Activated T-cell treated with anti-CD3 and anti-CD28 coated beads for 4 hours (primary cell): ENCODE results near the gene SNX7.

ENCODE experiments used
- DNase-seq: peaks from one replicate; pipeline ENCODE4 v3.0.0-alpha.2; 2020

Gene SNX7

DNA sequence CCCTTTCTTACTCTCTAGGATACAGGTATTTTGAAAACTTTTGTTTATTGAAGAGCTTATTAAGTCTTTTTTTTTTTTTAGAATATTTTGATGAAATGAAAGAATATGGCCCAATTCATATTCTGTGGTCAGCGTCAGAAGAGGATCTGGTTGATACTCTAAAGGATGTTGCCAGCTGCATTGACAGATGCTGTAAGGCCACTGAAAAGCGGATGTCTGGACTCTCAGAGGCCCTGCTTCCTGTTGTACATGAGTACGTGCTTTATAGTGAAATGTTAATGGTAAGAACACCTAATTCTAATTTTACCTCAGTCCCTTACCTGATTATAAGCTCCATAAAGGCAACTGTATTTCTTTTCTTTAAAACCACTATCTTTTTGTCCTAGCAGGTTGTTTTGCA is 37.1 kb downstream of the SNX7 start:
- no peak for DNase-seq

DNA sequence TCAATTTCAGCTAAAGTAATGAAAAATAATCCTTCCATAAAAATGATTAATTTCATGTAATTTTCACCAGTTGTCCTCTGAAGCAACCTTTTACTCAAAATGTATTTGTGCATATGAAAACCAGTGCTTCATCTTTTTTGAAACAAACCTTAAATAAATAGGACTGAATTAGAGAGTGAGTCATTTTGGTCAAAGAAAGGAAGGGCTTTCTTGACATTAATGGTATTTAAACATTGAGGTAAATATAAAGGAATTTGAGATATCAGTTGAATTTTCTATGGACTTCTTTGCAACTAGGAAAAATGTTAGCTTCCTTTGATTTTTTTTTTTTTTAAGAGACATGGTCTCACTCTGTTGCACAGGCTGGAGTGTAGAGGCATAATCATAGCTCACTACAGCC is 38.7 kb downstream of the SNX7 start:
- no peak for DNase-seq

DNA sequence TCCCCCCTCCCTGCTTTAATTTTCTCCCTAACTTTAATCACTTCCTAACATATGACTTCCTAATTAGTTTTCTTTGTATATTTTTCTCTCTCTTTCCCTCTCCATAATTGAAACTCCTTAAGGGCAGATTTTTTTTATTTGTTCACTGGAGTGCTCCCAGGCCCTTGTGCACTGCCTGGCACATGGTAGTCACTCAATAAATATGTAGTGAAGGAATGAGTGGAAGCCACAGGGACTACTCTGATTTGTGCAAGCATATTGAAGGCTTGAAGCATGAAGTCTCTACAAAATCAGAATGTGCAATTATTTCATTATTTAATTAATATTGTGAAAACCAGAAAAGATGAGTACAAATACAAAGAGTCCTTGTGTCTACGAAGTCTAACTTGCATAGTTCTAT is 41.5 kb downstream of the SNX7 start:
- no peak for DNase-seq

DNA sequence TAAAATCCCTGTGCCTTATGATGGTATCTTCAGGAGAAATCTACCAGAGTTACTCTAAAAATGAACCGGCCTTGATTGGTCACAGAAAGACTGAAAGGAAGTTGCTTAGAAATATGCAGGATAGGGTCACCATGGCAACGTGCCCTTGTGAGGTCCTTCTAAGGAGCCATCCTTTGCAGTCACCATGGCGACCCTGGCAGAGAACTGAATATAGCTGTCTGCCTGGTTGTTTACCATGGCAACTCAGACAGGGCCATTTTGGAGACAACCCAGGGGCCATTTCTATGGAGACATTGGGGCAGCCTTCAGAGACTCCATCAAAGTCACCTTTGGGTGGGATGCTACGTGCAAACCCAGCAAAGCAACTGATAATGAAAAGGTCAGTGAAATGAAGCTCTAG is 43.0 kb downstream of the SNX7 start:
- no peak for DNase-seq

DNA sequence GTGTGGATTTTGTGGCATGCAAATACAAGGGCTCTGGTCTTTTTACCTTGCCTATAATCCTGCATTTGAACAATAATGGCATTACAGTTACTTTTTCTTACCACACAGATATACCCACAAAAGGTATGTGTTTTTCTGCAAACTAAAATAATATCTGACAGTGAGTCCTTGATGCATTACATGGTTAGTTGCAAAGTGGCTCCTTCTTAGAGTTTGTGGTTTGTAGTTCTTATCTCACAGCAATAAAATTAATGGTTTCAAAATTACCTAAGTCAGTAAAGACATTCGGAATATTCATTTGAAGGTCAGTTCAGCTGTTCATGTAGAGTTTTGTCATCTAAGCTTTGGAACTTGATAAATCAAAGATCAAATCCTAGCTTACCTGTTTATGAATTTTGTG is 43.5 kb downstream of the SNX7 start:
- DNase-seq, result no peak

DNA sequence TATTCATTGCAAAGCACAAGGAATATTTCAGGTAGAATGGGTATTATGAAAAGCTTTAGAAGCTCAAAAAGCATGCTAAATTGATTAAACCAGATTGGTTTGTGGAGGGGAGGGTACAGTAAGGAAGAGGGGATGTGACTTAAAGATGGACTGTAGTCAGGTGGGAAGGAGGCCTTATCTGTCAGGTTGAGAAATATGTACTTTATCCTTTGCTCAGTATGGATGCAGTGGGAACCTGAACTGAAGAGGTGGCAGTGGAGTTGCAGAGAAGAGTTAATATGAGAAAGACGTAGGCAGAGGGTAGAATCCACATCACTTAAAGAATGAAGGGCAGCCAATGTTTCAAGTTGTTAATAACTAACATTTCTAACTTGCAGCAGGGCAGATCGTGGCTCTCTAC is 44.1 kb downstream of the SNX7 start:
- no peak for DNase-seq

DNA sequence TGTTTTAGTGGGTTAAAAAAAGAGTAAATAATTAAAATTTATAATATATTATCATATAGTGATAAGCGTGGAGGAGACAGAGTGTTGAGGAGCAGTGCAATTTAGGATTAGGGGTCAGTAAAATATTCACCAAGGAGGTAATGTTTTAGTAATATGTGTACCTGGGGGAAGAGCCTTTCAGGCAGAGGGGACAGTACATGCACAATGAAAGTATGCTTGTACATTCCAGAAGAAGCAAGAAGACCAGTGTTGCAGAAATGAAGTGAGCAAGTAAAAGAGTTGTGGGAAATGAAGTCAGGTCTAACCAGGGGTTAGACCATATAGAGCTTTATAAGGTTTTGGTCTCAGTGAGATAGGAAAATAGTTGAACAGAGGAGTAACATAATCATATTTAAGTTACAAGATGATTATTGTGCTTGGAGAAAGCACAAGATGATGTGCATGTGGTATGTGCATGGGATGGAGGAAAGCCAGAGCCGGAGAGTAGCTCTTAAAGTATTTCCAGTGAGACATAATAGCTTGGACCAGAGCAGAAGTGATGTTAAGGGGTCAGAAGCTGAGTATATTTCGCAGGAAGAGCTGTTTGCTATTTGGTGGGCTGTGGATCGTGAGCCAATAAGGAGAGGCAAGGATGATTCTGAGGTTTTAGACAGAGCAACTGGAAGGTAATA is 44.8 kb downstream of the SNX7 start:
- no peak for DNase-seq

DNA sequence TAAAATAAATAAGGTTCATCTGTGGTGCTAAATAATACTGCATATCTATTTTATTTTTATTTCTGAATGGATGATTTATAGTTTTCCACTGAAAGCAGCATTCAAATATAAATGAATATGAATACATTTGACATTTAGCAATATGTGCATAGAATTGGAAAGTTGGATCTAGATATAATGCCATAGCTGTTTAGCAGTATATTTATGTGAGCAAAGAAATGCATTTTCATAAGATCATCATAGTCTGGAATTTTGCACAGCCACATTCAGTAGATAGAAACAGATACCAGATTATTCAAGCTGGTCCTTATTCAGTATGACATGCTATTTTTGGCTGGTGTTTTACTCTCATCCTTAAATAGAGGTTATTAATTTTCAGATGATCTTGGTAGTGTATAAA is 46.0 kb downstream of the SNX7 start:
- DNase-seq, result no peak

DNA sequence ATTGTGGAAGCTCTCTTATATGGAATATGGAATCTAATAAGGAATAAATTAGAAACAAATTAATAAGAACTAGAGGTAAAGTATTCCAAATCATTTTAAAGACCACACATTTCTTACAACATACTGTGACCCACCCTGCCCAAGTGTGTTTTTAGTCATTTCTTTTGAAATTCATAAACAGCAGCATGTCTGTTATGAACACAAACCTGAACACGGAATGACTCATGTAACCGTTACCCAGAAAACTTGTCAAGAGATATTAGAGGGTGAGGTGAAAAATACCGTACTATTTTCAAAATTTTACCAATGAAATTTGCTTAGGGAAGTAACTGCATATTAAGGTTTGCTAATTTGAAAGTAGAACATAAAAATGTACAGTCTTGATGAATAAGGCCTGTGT is 48.4 kb downstream of the SNX7 start:
- DNase-seq, result no peak

DNA sequence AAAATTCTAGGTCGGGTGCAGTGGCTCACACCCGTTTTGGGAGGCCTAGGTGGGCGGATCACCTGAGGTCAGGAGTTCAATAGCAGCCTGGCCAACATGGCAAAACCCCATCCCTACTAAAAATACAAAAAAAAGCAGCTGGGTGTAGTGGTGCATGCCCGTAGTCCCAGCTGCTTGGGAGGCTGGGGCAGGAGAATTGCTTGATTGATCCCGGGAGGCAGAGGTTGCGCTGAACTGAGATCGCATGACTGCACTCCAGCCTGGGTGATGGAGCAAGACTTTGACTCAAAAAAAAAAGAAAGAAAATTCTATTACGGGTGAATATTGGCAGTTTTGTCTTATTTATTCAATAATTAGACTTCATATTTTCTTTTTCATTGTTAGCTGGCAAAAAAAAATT is 62.1 kb downstream of the SNX7 start:
- no peak for DNase-seq

DNA sequence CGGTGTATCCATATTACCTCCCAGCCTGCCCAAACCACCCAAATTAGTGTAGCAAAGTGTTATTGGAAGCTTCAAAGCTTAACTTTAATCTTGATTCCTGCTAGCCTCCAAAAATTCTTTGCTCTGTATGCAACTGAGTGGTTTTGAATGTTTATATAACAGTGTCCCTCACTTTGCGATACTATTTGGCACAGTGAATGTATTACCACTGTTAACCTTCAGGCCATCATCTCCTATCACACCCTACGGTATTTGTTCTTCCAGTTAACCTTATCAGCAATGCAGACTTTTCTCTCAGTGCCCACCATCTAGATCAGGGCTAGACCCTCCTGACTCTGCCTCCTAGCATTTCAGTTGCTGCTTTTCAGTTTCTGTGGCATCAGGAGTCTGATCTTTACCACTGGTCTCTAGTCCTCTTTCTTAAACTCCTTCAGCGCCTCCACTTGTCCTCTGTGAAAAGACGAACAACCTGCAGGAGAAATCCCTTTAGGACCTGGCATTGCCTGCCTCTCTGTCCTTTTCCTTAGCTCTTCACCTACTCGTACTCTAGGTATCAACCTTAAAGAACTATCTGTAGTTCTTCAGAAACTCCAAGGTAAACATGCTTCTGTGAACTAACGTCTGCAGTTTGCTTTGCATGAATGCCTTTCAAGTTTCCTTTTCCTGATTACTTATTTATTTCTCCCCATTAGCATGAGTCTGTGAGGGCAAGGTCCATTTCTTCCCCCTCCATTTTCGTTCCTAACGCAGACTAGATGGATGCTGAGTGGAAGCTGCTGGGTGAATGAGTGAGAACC is 71.7 kb downstream of the SNX7 start:
- DNase-seq, result no peak

DNA sequence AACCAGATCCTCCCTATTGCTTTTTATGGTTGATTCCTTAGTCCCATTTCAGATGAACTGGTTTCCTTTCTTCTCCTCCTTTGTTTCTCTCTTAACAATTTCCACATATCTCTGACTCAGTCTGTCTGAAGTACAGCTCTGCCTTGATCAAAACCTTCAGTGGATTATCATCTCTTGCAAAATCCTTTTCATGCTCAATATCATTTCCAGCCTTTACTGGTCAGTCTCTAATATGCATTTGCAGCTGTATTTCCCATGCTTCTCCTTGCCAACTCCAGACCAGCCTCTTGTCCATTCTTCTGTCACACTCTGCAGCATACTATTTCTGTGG is 72.2 kb downstream of the SNX7 start:
- no peak for DNase-seq

DNA sequence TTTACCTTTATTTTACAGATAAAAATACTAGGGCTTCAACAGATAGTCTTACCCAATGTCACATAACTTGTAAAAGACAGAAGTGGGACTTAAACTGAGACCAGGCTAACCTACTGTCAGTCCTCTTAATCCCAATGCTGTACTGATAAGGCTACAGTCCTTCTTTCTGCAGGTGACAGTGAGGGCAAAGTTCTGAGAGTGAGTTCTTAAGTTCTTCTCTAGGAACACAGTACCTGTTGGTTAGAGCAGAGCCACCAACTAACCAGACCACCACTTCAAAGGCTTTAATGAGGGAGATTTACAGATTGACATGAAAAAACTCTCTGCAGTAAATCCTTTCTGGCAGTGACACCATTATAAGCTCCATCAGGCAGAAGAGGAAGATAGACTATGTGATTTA is 74.2 kb downstream of the SNX7 start:
- DNase-seq, result no peak

DNA sequence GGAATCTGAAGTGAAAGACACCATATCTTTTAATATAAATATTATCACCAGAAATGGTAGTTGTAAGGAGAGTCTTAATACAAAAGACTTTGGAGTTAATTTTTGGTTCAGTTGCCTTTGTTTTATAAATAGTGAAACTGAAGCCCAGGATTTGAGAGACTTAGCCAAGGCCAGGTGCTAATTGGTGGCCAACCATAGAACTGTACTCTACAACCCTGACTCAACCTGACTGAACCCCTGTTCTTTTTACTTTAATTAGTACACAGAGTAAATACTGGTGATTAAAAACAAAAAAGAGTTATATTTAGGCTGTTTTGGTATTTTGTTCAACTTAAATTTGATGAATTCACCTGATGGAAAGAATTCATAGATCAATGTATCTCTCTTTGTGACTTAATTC is 76.3 kb downstream of the SNX7 start:
- no peak for DNase-seq

DNA sequence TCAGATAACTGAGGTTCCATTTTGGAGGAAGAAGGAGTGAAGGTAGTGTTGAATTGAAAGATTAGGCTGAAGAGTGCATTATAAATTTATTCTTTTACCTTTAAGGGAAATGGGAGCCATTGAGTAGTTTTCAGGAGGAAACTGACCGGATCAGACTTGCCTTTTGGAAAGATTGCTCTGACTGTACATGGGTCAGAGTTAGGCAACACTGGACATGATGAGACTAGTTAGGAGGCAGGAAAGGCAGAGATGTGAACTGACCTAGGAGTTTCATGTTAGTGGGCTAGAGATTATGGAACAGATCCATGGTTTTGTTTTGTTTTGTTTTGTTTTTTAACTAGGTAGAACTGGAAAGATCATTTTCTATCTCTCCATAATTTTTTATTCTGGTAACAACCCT is 78.2 kb downstream of the SNX7 start:
- no peak for DNase-seq

DNA sequence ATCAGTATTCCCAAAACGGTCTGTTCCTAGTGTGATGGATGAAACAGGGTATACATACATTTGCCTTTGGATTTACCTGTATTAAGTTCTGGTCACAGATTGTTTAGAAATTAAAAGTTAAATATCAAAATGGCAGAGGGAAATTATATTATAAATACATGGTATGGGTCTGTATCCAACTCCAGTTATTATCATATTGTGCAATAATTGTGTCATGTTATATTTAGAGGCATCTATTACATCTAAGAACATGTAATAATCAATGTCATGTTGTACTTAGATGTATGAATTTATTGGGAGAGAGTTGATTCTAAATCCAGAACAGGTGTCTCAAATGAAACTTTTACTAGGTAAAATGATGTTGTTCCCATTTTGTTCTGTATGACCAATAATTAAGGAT is 79.6 kb downstream of the SNX7 start:
- no peak for DNase-seq

DNA sequence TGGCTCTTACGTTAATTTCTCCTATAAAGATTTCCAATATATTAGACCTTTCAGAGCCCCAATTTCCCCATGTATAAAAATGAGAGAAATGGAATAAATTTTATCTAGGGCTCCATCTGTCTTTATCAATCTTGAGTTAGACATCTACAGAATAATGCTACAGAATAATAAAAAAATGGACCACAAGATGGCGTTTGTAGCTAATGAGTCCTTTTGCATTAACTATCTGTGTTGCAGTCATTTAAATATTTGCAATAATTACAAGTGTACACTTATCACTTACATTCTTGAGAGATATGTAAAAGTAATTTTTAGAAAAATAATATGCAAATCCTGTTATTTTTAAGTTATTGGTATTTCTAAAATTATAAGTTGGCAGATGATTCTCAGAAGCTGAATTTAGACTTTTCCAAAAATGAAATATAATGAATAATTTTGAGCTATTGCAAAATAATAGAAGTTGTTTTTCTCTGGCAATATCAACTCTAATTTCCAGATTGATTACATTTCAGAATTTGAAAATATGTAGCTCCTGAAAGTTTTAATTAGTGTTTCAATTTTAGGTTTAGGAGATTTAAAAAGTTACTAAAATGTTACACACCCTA is 87.7 kb downstream of the SNX7 start:
- DNase-seq, result no peak

DNA sequence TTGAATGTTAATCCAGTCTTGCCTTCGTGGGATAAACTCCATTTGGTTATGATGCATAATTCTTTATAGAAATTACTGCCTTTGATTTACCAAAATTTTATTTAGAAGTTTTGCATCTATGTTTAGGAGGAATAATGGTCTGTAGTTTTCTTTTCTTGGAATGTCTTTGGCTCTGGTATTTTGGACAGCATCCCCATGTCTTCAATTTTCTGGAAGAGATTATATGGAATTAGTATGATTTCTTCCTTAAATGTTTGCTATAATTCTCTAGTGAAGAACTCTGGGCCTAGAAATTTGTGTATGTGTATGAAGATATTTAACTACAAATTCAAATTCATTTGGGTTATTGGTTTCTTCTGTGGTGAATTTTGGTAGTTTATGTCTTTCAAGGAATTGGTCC is 92.7 kb downstream of the SNX7 start:
- DNase-seq, result no peak

DNA sequence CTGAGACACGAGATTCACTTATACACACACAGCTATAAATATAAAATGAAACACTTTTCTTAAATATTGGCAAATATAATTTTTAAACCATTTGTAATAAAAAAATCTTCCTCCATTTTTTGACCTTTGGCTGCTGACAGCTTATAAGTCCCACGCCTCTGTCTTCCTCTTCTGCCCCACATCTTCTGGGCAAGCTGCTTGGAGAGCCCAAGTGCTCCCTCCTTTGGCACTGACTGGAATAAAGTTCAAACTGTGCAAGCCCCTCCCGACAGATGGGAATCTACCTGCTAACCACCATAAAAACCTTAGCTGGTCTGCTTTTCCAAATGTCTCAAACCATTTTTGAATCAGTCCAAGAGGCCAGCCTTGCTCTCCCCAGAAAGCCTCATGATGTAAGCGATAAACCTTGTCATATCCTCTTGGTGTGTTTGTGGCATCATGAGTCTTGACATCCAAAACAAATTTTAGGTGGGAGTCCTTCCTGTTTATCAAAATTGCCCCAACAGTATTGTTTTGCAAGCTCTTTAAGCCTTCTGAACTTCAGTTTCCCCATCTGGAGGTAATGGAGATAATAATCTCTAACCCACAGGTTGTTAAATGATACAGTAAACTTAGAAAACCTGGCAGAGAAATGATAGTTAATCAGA is 99.8 kb downstream of the SNX7 start:
- DNase-seq, result no peak

DNA sequence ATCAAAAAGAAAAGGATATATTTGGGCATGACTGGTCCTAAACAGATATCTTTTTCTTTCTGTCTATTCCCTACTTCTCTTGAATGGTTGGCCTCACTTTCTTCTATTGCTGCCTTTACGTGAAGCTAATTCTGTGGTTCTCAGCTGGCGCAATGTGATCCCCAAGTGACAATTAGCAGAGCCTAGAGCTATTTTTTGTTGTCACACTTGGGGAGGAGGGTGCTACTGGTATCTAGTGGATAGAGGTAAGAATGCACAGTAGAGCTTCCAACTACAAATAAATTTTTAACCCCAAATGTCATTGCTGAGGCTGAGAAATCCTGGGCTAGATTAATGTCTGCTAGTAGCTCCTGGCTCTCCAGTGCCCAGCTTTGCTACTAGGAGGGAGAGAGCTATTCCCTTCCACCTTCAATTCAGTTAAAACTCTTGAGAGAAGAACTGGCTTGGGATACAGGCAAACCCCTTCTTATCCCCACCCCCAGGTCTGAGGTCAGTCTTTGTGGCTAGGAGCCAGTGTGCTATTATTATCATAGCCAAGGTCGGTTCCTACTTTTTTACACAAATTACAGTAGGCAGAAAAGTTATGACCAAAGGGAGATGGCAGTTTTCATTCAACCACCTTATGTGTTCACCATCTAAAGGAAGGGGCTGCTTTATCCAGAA is 102.1 kb downstream of the SNX7 start:
- DNase-seq, result no peak

DNA sequence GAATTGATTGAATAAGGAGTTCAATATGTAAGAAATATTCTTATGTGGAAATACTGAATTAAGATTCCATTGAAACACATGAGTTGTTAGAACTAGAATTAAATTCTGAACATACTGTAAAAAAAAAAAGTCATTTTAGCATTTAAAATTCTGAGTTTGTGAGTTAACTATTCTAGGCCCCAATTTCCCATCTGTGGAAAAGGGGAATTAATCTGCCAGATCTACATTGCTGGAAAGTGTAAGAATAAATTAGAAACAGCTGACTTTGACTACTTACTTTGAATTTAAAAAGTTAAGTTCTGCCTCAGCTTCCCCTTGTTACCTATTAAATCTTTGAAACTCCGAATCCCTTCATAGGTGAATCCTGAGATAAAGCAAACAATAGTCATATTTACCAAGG is 103.0 kb downstream of the SNX7 start:
- DNase-seq, result no peak

DNA sequence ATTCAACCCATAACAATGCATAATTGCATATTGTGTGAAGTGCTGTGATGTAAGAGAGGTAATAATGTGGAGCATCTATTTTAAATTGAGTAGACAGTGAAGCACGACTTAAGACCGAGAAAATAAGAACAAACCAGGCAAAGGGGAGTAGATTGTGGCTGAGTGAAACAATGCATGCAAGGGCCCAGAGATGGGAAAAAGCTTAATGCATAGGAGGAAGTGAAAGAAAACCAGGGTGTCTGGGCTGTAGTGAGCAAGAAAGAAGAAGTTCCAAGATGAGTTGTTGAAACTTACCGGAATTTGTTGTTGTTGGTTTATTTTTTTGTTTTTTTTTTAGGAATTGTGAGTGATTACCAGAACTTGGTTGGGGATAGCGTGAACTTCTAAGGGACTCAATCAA is 104.7 kb downstream of the SNX7 start:
- DNase-seq, result no peak

DNA sequence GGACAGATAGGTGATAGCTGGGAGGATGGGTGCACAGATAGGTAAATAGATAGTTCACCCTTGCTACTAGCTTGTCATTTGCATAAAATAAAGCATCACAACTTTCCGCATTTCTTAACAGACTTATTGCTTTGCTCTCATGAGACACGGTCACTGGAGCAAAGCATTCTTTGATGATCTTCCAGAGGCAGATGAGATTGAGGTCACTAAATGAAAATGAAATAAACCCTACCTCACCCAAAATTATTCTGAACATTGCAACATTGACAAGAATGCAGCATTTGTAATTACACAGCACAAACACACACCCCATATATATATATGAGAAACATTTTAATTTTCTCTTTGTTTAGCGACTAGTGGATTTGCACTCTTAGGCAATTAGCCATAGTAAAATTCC is 107.6 kb downstream of the SNX7 start:
- DNase-seq, result no peak

DNA sequence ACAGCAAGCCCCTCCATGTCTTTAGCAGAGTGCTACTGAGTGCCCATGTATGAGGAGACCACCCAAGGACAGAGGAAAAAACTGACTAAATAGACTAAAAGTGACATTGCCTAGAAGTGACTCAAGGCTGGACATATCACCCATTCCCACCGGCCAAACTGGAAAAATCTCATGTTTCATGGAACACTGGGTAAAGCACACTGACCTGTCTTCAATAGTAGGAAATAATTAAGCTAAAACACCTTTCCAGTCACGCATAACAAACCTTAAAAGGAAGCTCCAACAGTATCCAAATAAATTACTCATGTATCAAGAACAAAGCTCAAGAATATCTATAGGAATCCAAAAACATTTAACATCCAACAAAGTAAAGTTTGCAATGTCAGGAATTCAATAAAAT is 120.4 kb downstream of the SNX7 start:
- no peak for DNase-seq
